GM12873 (cell line): Measurements from ENCODE around the gene TMEM61.

ENCODE experiments used
- TF ChIP-seq, protein P1 (sequence below): IDR thresholded peaks from 2 replicates; pipeline ENCODE4 v1.5.1; 2012; ENCODE audit warnings: low read depth, mild to moderate bottlenecking, moderate library complexity, low read length, control low read depth; ENCODE audit not compliant: insufficient read depth; ENCODE audit errors: missing control alignments

Gene TMEM61

DNA sequence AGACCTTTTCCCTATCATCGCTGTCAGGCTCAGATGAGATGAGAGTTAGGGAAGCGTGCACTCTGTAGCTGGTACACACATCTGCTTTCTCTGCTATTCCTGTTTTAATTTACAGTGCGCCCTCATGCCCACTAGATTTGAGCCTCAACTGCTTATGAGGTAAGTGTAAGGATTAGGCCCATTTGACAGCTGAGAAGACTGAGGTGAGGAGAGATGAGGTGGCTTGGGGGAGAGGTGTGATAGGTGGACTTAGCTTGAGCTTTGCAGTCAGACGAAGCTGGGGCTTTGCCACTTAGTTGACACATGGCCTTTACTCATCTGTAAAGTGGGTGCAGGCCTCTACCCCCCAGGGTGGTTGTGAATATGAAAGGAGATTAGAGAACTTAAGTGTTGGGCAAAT, 8.5 kb downstream of the TMEM61 start:
- TF ChIP-seq, protein P1, sequence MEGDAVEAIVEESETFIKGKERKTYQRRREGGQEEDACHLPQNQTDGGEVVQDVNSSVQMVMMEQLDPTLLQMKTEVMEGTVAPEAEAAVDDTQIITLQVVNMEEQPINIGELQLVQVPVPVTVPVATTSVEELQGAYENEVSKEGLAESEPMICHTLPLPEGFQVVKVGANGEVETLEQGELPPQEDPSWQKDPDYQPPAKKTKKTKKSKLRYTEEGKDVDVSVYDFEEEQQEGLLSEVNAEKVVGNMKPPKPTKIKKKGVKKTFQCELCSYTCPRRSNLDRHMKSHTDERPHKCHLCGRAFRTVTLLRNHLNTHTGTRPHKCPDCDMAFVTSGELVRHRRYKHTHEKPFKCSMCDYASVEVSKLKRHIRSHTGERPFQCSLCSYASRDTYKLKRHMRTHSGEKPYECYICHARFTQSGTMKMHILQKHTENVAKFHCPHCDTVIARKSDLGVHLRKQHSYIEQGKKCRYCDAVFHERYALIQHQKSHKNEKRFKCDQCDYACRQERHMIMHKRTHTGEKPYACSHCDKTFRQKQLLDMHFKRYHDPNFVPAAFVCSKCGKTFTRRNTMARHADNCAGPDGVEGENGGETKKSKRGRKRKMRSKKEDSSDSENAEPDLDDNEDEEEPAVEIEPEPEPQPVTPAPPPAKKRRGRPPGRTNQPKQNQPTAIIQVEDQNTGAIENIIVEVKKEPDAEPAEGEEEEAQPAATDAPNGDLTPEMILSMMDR = no peak

DNA sequence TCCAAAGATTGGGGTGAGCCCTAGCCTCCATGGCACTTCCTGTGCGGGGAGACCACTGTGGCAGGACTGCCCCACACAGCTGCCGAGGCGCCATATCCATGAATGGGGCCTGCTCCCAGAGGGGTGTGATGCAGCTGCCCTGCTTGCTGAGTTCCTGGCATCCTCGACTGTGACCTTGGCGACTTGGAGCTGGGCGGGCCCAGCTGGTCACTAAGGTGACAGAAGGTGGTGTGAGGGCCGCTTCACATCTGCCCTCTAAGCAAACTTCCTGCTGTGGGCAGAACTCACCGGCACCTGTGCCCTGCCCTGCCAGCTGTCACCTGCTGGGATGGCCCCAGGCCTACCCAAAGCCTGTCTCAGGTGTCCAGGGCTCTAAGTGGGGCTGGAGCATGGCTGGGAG, 9.0 kb downstream of the TMEM61 start:
- TF ChIP-seq, protein P1 = no peak

DNA sequence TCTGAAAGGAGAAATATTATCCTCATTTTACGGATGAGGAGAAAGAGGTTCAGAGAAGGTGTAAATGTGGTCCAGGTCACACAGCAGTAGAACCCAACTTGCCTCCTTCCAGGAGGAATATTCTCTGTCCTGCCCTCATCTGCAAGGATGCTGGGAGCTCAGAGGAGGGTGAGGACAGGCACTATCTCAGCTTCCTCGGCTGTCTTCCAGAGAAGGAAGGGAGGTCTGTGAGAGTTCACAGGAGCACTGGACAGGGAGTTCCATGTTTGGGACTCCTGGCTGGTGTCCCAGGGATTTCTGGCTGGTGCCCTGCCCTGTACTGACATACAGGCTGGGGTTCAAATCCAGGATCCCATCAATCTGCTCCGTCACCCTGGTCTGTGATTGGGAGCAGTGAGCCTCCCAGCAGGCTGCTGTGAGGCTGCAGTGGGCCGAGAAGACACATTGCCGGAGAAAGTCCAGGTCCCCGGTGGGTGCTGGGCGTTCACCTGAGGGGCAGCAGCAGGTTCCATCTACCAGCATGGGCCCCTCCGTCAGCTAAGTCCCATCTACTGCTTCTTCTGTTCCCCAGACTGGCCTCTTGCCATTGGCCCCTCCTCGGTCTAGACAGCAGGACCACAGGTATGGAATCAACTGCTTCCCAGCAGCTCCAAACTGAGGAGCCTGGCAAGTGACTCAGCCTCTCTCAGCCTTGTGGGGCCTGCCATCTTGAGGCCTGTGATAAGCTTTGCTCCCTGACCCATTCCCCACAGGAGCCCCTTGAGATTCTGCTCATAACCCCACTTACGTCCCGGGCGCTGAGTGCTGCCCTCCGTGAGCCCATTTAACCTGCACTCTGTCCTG, 9.8 kb downstream of the TMEM61 start:
- TF ChIP-seq, protein P1 = no peak

DNA sequence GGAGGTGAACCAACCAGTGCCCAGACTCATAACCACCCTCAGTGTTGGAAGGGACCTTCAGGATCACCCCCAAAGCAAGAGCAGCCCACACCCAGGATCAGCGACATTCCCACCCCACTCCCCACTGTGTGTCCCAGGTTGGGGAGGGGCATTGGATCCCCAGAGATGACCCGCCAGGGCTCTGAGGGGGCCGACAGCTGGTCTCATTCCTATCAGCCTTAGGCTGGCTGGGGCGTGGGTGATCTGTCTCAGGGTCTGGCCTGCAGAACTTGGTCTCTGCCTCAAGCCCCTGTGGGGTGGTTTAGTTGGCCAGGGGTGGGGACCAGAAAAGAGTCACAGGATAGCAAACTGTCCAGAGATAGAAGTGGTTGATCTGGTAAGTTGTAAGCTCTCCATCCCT, 10.5 kb downstream of the TMEM61 start:
- TF ChIP-seq, protein P1 = no peak

DNA sequence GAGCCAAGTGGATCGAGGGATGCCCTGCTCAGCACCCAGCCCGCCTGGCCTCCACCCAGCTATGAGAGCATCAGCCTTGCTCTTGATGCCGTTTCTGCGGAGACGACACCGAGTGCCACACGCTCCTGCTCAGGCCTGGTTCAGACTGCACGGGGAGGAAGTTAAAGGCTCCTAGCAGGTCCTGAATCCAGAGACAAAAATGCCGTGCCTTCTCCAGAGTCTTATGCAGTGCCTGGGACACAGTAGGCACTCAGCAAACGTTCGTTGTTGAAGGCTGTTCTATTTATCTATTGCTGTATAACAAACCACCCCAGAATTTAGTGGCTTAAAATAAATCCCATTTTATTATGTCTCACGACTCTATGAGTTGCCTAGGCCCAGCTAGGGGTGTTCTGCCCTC, 11.5 kb downstream of the TMEM61 start:
- TF ChIP-seq, protein P1 = no peak

DNA sequence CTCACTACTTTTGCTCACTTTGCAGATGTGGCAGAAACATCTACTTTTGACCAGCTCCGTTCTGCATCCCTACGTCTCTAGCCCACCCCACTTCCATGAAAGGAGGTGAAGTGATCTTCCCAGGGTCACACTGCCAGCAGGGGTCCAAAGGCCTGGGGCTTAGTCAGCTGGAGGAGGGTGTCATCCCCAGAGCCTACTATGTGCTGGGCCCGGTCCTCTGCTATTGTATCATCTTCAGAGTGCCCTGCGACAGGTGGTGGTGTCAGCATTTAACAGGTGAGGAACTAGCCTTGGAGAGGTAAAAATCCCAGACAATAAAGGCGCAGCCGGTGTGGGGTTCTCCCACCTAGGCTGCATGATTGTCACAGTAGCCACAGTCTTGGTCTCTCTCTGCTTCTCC, 12.7 kb downstream of the TMEM61 start:
- TF ChIP-seq, protein P1 = no peak

DNA sequence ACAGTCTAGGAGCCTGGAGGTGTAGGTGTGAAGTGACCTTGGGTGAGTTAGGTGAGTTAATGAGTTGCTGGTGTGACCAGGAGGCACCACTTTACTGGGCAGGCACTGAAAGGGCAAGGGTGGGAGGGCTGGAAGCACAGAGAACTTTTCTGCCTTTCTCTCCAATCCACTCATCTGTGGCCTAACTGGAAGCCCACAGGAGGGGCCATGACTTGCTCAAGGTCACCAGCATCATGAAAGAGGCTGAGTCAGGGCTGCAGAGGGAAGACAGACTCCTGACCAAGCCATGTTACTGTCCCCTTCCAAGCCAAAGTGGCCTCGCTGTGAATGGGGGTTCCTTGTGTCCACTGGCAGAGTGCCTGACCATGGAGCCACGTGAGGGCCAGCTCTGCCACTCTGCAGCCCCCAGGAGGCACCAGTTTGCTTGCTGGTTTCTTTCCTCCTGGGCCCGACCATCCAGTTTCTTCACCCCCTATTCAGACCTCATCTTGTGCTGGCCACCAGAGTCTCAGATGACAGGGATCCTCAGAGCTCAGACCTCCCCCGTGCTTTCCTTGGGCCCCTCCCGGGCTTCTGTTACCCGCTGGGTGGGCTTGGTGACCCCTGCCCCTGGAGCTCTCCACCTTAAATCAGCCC, 14.0 kb downstream of the TMEM61 start:
- TF ChIP-seq, protein P1 = no peak
